D721Med (cell line): ENCODE results near the gene FOXN4.

Experiments used
- DNase-seq: peaks from one replicate; pipeline ENCODE4 v3.0.0; 2011; ENCODE audit warnings: low spot score; ENCODE audit not compliant: insufficient read length
- FAIRE-seq: peaks from 2 replicates; lab custom pipeline; 2011; peaks lifted over from hg19 to GRCh38; lab: Jason Lieb, UNC
- CTCF ChIP-seq: IDR thresholded peaks from 2 replicates; pipeline ENCODE4 v1.5.1; 2012; ENCODE audit warnings: mild to moderate bottlenecking, control low read depth; ENCODE audit not compliant: insufficient read depth; ENCODE audit errors: missing control alignments

FOXN4 gene

GRCh38 chr12:109295764-109296425 is 13.2 kb downstream of the FOXN4 start:
- FAIRE-seq (no peak), DNase-seq (no peak)
- no peak for TF ChIP-seq CTCF

- DNase-seq (no peak), FAIRE-seq (no peak)
- no peak for TF ChIP-seq CTCF
These were observed 14.7 kb downstream of the FOXN4 start for GRCh38 chr12:109294286-109294796.

- DNase-seq (no peak), FAIRE-seq (no peak)
- no peak for TF ChIP-seq CTCF
These were observed 16.0 kb downstream of the FOXN4 start for GRCh38 chr12:109293106-109293505.

GRCh38 chr12:109292342-109292711 is 16.8 kb downstream of the FOXN4 start:
- no peak for TF ChIP-seq CTCF
- FAIRE-seq (no peak), DNase-seq (no peak)

GRCh38 chr12:109291521-109292341 is 17.4 kb downstream of the FOXN4 start:
- DNase-seq: no peak

GRCh38 chr12:109291117-109291516 is 18.0 kb downstream of the FOXN4 start:
- DNase-seq (no peak), FAIRE-seq (no peak)
- no peak for TF ChIP-seq CTCF

More at GRCh38 chr12:109291521-109292341, 17.4 kb downstream of the FOXN4 start:
- FAIRE-seq: no peak
- TF ChIP-seq CTCF: no peak
